Ureter (tissue), 1 donor: ENCODE data around the gene GP9. TPM values are rescaled to one million over a fixed set of nuclear protein-coding genes. Genes with fewer than 3 reads are reported as not detected.
"Not testable (repeated sequence)": the region's sequence is repeated elsewhere in the genome, so short reads cannot be mapped to it uniquely, and the experiment has no call there.

ENCODE experiments used
- DNase-seq: peaks from one replicate; pipeline ENCODE4 v3.0.0-alpha.2; 2020; ENCODE audit warnings: low spot score
- total RNA-seq: library from RNA; stranded (reverse); gene quantifications from one replicate; pipeline ENCODE4 v1.2.4, GENCODE V29; 2023
- donor health status: DM: yes; HTN: yes; CAD: no.

GP9 gene
- total RNA-seq, 1 donor from 2014 or later: not detected

DNA sequence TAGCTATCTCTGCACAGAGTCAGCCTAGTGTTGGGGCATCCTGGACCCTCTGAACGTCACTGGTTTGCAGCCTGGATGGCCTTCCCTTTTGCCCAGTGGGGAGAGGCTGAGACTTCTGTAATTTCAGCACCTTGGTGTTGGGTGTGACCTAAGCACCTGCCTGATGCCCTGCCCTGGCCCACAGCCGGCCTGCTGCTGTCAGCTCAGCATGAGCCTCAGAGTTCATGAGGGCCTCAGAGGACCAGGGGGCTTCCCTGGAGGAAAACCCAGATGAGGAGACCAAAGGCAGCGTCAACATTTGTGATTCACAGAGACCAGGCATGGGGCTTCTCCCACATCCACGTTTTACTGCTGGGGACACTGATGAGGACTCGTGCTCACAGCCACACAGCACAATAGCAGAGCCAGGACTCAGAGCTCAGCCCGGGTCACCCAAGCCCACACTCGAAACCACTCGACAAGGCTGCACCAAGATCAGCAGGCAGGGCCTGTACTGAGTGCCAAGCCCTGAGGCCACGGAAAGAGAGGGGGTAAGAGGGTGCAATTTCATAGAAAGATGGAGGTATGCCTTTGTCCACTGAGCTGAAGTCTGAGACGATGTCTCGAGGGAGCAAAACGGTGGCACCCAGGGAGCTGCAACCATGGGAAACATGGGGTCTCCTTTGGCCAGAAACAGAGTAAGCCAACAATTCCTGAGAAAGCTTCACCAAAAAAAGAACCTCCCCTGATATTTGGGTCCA lies 9.9 kb upstream of the GP9 start:
- DNase-seq: no peak

DNA sequence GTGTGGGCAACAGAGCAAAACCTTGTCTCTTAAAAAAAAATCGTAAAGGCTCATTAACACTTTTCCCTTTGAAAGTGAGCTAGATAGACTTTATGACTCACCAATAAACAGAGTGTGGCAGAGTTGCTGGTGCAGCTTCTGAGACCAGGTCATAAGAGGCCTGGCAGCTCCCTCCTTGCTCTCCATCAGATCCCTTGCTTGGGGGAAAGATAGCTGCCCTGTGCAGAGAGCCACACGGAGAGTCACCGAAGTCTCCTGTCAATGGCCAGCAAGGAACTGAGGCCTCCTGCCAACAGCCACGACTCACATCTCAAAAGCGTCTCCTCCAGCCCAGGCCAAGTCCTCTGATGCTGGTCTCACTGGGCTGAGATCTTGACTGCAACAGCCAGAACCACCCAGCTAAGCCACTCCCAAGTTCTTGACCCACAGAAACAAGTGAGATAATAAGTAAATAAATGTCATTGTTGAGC lies 8.7 kb upstream of the GP9 start:
- DNase-seq: no peak

DNA sequence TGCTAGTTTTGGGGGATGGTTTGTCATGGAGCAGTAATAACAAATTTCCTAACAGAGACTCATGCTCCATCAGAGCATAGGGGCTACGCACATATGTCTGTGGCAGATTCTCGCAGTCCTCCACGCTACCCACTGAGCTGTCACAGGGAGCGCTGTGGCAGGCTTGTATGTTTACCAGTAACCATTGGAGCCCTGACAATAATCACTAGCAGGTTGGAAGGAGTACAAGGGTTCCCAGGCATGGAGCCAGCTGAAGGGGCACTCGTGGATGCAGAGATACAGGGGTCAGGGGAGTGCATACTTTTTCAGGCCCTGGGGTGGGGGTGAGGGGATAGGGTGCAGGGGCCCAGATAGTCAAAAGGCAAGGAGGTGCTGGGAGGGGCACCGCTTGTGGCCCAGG lies 7.9 kb upstream of the GP9 start:
- DNase-seq: no peak

DNA sequence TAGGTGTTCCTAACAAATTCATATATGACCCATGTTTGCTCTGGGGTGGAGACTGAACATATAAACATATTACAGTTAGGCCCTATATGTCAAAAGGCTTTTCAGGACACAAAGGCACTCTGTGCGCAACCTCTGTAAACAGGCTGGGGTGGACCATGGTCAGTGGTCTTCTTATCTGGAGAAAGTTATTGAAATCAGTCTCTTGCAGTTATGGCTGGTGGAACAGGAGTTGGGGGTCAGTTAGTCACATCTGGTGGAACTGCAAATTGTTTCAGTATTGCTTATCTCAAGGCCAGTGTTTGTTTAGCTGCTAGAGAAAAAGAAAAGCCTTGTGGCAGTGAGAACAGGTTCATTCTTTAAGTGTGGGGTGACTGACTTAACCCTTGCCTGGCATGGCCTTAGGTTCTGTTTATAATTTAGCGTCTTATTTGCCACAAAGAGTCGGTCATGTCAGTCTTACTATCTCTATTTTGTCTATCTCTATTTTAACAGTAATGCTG lies 5.9 kb upstream of the GP9 start:
- no peak for DNase-seq

DNA sequence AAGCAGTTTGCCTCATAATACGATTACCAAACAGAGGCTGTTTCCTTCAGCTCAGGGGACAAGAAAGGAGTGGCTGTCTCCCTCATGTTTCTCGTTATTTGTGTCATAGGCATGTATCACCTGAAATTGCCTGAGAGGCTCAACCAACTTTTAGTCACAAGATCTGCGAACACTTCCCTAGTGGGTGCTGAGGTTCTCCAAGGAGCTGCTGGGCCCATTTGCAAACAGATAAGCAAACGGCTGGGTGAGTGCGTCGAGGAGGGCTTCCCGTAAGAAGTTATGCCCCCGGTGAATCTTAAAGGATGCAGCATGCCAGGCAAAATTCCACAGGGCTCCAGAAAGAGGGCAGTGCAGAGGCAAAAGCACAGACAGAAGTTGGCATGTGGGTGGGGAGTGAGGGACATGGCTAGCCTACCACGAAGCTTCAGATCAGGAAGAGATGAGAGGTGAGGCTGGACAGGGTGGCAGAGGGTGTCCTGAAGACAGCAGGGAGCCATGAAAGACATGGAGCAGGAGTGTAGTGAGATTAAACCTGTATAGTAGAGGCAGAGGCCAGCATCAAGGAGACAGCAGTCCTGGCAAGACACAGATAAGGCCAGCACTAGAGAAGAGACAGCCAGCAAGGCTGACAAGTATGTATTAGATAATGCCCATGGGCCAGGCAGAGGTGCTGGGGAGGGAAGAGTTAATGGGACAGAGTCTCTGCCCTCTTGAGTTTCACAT lies 4.0 kb upstream of the GP9 start:
- DNase-seq: no peak

DNA sequence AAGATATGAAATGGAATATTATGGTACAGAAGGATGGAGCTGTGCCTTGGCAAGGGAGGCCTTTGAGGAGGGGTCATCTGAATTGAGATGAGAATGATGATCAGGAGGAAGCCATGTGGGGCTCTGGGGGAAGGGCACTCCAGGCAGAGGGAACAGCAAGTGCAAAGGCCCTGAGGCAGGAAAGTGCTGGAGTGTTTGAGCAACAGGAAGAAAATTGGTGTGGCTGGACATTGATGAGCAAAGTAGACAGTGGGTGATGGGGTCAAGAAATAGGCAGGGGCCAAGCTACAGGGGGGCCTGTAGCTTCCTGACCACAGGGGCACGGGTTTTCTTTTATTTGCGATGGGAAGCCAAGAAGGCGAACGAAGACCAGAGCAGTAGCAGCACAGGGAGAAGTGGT lies 3.3 kb upstream of the GP9 start:
- DNase-seq: no peak

DNA sequence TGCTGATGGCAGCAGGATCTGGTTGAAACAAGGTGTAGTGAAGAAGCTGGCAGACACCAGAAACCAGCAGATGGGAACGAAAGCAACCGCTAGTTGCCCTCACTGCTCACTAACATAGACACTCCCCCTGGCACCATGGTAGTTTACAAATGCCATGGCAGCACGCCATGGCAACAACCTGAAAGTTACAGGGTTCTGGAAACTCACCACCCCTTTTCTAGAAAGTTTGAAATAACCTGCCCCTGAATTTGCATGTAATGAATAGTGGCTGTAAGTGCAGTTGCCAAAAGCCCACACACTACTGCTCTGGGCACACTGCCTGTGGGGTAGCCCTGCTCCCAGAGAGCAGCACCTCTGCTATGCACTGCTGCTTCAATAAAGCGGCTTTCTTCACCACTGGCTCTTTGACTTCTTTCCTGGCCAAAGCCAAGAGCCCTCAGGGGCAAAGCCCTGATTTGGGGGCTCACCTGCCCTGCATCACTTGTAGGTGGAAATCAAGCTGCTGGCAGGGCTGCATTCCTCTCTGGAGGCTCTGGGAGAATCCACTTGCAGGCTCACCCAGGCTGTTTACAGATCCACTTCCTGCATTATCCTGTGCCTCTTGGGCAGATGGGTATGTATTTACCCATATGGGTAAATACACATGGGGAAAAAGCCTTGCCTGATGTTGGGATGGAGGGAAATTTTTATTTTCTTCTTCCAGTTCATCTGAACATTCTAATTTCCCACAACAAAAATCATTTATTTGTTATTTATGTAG lies 2.0 kb upstream of the GP9 start:
- DNase-seq: no peak

DNA sequence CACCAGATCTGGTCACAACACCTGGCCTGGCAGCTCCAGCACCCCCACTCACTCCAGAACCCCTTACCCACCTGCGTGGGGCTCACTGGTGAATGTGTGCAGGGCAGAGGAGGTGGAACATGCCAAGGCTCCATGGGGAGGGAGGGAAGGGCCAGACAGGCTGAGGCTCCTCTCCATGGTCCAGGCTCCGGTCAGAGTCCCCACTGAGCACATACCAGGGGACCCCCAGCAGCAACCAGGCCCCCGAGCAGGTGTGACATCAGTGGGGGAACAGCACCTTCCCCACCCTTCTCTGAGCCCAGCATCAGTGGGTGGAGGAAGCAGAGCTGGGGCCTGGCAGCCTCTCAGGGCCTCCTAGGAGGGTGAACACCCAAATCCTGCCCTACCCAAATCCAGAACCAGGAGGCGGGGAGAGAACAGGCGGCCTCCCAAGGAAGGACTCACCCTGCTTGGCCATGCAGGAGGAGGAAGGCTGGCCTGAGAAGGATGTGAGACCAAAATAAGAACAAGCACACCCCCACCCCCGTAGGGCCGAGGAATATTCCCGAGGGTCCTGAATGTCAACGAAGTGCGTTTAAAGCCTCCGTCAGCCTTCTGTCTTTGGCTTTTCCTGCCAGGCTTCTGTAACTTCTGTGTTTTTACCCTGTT lies 1.1 kb upstream of the GP9 start:
- DNase-seq: no peak

DNA sequence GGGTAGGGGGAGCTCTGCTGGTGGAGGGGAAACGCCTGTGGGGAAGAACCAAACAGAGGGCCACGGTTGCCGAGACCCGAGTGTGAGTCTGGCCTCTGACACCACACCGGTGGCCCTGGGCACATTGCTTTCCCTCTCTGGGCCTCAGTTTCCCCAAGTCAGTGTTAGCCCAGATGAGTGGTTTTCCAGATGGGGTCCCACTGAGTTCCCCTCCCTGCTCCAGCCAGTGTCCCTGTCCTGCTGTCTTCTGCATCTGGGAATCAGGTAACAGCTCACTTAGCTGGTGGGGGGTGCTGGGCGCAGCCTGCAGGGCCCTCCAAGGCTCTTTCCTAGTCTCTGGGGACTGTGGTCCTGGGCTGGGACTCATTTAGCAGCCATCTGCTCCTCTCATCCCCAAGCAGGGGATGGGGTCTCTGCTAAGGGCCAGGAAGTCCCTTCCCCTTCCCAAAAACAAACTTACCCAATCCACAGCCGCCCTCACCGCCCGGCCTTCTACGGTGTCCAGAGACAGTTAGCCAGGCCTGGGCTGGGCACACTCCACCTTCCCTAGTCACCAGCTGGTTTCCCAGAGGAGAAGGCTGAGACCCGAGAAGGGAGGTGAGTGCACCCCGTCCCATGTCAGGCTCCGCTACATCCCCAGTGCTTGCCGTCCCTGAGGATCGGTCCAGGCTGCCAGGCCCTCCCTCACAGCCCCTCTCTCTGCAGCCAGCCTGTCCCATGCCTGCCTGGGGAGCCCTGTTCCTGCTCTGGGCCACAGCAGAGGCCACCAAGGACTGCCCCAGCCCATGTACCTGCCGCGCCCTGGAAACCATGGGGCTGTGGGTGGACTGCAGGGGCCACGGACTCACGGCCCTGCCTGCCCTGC lies 676 bp downstream of the GP9 start:
- no peak for DNase-seq

DNA sequence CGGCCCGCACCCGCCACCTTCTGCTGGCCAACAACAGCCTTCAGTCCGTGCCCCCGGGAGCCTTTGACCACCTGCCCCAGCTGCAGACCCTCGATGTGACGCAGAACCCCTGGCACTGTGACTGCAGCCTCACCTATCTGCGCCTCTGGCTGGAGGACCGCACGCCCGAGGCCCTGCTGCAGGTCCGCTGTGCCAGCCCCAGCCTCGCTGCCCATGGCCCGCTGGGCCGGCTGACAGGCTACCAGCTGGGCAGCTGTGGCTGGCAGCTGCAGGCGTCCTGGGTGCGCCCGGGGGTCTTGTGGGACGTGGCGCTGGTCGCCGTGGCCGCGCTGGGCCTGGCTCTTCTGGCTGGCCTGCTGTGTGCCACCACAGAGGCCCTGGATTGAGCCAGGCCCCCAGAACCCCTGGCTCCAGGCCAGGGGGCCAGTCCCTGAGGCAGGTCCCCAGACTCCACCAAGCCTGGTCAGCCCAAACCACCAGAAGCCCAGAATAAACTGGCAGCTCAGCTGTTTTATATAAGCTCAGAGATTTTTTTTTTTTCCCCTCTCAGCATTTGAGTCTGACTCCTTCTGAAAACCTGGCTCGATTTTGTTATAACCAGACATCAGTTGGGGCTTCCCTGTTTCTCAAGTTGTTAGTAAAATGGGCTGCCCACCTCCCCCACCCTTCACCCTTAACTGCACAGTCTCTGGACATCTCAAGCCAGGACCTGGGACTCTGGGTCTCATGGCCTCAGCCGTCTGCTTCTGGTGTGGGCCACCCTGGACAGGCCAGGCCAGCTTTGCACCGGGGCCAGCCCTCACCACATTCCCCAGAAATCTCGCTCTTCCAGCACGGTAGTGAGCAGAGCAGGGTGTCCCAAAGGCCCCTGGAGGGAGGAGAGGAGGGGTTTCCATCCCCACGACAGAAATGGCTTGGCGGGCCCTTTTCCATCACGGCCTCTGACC lies 1.6 kb downstream of the GP9 start:
- no peak for DNase-seq

DNA sequence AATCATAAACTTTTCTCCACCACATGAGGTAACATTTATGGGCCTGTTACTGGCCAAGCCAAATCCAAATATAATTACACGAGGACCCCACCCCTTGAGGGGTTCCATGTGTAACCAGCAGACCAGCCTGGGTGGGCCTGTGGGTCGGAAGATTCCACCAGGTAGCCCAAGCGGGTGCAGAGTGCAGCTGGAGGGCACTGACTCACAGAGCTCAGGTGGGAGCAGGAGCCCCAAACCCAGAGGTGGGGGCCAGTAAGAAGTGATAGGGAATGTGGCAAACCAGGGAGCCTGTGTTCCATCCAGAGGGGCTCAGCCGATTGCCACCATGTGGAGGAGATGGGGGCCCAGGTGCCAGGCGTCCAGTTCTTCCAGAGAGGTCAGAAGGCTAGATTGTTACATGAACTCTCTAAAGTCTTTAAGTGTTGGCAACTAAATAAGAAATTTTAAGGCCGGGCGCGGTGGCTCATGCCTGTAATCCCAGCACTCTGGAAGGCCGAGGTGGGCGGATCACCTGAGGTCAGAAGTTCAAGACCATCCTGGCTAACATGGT lies 2.6 kb downstream of the GP9 start:
- DNase-seq: no peak

DNA sequence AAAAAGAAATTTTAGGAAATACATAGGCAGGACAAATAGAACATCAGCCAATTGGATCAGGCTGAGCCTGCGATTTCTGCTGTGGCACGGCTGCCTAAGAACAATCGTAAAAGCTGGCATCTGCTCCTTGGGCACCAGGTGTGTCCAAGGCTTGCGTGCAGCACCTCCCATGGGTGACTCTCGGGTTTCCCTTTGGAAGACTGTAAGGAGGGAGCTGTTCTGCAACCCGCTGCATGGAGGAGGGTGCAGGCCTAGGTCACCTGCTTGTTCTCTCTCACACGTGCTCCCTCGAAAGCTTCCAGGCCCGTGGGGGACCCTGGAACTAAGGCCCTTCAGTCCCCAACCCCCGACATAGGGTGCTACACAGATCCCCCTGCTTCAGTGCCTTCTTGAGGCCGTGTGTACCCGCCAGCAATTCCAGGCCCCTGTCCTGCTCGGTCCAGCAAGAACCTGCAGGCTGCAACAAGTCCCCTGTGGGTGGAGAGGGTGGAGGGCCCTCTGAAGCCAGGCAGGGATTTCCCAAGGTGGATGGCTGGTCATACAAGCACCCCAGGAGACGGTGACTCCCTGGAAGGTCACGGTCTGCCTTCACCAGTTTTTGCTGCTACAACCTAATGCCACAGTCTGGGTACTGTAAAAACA lies 3.4 kb downstream of the GP9 start:
- no peak for DNase-seq

DNA sequence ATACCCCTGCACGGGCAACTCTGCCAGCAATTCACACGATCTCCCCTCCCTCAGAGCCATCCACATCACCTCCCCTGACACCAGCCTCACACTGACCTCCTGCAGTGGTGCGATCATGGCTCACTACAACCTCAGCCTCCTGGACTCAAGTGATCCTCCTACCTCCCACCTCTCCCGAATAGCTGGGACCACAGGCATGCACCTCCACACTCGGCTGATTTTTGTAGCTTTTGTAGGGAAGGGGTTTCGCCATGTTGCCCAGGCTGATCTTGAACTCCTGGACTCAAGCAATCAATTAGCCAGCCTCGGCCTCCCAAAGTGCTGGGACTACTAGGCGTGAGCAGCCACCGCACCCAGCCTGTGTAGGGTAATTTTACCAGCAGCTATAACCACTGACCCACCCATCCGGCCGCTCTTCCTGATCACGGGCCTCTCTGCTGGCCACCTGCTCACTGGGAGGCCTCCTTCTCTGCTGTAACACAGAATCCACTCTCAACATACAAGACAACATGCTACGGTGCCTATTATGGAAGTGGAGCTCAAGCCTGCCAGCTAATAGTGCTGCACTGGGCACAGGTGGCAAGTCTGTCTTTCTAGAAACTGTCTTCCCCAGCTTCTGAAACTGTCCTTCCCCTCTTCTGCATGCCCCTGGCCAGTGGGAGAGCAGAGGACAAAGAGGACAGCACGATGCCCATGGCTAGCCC lies 4.6 kb downstream of the GP9 start:
- DNase-seq: no peak

DNA sequence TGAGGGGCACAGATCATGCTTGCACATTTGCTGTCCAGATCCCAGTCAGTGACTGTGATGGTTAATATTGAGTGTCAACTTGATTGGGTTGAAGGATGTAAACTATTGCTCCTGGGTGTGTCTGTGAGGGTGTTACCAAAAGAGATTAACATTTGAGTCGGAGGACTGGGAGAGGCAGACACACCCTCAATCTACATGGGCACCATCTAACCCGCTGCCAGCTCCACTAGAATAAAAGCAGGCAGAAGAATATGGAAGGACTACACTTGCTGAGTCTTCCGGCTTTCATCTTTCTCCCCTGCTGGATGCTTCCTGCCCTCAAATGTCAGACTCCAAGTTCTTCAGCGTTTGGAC lies 5.1 kb downstream of the GP9 start:
- no peak for DNase-seq

DNA sequence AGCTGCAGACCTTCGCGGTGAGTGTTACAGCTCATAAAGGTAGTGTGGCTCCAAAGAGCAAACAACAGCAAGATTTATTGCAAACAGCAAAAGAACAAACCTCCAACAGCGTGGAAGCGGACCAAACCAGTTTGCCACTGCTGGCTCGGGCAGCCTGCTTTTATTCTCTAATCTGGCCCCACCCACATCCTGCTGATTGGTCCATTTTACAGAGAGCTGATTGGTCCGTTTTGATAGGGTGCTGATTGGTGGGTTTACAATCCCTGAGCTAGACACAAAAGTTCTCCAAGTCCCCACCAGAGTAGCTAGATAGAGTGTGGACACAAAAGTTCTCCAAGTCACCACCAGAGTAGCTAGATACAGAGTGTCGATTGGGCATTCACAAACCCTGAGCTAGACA lies 7.1 kb downstream of the GP9 start:
- DNase-seq: not testable (repeated sequence)

DNA sequence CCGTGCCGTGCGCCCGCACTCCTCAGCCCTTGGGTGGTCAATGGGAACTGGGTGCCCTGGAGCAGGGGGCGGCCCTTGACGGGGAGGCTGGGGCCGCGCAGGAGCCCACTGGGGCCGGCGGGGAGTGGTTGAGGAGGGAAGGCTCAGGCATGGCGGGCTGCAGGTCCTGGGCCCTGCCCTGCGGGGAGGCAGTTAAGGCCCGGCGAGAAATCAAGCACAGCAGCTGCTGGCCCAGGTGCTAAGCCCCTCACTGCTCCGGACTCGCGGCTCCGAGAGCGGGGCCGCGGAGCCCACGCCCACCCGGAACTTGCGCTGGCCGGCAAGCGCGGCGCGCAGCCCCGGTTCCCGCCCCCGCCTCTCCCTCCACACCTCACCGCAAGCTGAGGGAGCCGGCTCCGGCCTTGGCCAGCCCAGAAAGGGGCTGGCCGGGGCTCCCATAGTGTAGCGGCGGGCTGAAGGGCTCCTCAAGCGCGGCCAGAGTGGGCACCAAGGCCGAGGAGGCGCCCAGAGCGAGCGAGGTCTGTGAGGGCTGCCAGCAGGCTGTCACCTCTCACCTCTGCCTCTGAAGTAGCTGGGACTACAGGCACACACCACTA lies 7.8 kb downstream of the GP9 start:
- DNase-seq: no peak

DNA sequence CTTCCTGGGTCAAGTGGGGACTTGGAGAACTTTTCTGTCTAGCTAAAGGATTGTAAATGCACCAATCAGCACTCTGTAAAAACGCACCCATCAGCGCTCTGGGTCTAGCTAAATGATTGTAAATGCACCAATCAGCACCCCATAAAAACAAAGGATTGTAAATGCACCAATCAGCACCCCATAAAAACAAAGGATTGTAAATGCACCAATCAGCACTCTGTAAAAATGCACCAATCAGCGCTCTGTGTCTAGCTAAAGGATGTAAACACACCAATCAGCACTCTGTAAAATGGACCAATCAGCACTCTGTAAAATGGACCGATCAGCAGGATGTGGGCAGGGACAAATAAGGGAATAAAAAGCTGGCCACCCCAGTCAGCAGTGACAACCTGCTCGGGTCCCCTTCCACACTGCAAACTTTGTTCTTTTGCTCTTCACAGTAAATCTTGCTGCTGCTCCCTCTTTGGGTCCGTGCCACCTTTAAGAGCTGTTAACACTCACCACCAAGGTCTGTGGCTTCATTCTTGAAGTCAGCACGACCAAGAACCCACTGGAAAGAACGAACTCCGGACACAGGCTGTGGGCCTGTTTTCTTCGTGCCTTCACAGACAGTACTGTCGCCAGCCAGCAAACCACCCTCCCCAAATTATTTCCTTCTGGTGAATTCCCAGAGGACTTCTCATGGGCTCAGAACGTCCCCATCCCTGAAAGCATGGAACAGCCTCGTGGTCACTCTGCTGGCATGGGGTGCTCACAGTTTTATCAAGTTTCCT lies 8.9 kb downstream of the GP9 start:
- DNase-seq: not testable (repeated sequence)
